Mesenchymal stem cell (in vitro differentiated cells and primary cell): ENCODE results near the gene UPK1A. TPM values are rescaled to one million over a fixed set of nuclear protein-coding genes. Genes with fewer than 3 reads are reported as not detected.

Experiments
- DNase-seq: peaks from one replicate; pipeline ENCODE4 v3.0.0-alpha.2; 2013
- H2AFZ ChIP-seq: one replicate; pipeline ENCODE4 v1.6.1; 2013; ENCODE audit warnings: low read depth, mild to moderate bottlenecking, control low read depth, inconsistent platforms, low read length, moderate library complexity
- H2AK5ac ChIP-seq: 2 replicates; pipeline ENCODE4 v1.6.1; 2013; ENCODE audit warnings: low read length, moderate library complexity, mild to moderate bottlenecking, inconsistent platforms; ENCODE audit not compliant: severe bottlenecking
- H2BK120ac ChIP-seq: one replicate; pipeline ENCODE4 v1.6.1; 2013; ENCODE audit warnings: low read depth, mild to moderate bottlenecking, inconsistent platforms, low read length, moderate library complexity
- H2BK12ac ChIP-seq, 2 experiments: one replicate each; pipeline ENCODE4 v1.6.1; 2013; ENCODE audit warnings: inconsistent platforms in 2 of 2, low read length in 2 of 2, mild to moderate bottlenecking in 2 of 2, moderate library complexity in 2 of 2, control low read depth in 1 of 2
- H2BK15ac ChIP-seq: one replicate; pipeline ENCODE4 v1.6.1; 2013; ENCODE audit warnings: mild to moderate bottlenecking, low read depth, inconsistent platforms; ENCODE audit not compliant: poor library complexity, severe bottlenecking
- H2BK5ac ChIP-seq: 2 replicates; pipeline ENCODE4 v1.6.1; 2013; ENCODE audit warnings: low read depth, mild to moderate bottlenecking, low read length, control low read depth, inconsistent platforms; ENCODE audit not compliant: poor library complexity, severe bottlenecking
- H3K14ac ChIP-seq, 2 experiments: one replicate each; pipeline ENCODE4 v1.6.1; 2013; ENCODE audit warnings: inconsistent platforms in 2 of 2, low read length in 2 of 2, control low read depth in 1 of 2, mild to moderate bottlenecking in 1 of 2, moderate library complexity in 1 of 2
- H3K18ac ChIP-seq, 2 experiments: one replicate each; pipeline ENCODE4 v1.6.1; 2013; ENCODE audit warnings: inconsistent platforms in 2 of 2, low read length in 2 of 2, control low read depth in 1 of 2, low read depth in 1 of 2, mild to moderate bottlenecking in 1 of 2
- H3K23ac ChIP-seq, 2 experiments: one replicate each; pipeline ENCODE4 v1.6.1; 2013; ENCODE audit warnings: inconsistent platforms in 2 of 2, low read length in 2 of 2, mild to moderate bottlenecking in 2 of 2, moderate library complexity in 2 of 2, control low read depth in 1 of 2
- H3K27ac ChIP-seq: 2 replicates; pipeline ENCODE4 v1.5.1; 2013; ENCODE audit warnings: mild to moderate bottlenecking, moderate library complexity, low read length, control low read depth, inconsistent platforms; ENCODE audit not compliant: poor library complexity, severe bottlenecking
- H3K27me3 ChIP-seq, 2 experiments: 2 replicates each; pipeline versions ENCODE4 v1.6.1 to v1.7.0; 2013; ENCODE audit warnings: low read length in 2 of 2, mild to moderate bottlenecking in 2 of 2, moderate library complexity in 2 of 2, control low read depth in 1 of 2, inconsistent platforms in 1 of 2; ENCODE audit not compliant: control insufficient read depth in 1 of 2, insufficient read depth in 1 of 2
- H3K36me3 ChIP-seq, 2 experiments: 2 replicates each; pipeline versions ENCODE4 v1.6.1 to v1.7.0; 2013; ENCODE audit warnings: low read length in 2 of 2, control low read depth in 1 of 2, inconsistent platforms in 1 of 2, low read depth in 1 of 2, mild to moderate bottlenecking in 1 of 2; ENCODE audit not compliant: insufficient read depth in 2 of 2, control insufficient read depth in 1 of 2
- H3K4ac ChIP-seq, 2 experiments: one replicate each; pipeline ENCODE4 v1.6.1; 2013; ENCODE audit warnings: inconsistent platforms in 2 of 2, low read length in 2 of 2, mild to moderate bottlenecking in 2 of 2, moderate library complexity in 2 of 2, control low read depth in 1 of 2, low read depth in 1 of 2
- H3K4me1 ChIP-seq: 2 replicates; pipeline ENCODE4 v1.6.1; 2013; ENCODE audit warnings: low read depth, low read length, control low read depth; ENCODE audit not compliant: control insufficient read depth, insufficient read depth
- H3K4me2 ChIP-seq: 2 replicates; pipeline ENCODE4 v1.6.1; 2013; ENCODE audit warnings: low read length, mild to moderate bottlenecking, inconsistent platforms; ENCODE audit not compliant: poor library complexity, severe bottlenecking
- H3K4me3 ChIP-seq, 2 experiments: 2 replicates each; pipeline versions ENCODE4 v1.5.1 to v1.7.0; 2013; ENCODE audit warnings: low read length in 2 of 2, mild to moderate bottlenecking in 2 of 2, control low read depth in 1 of 2, low read depth in 1 of 2; ENCODE audit not compliant: insufficient read depth in 1 of 2
- H3K79me1 ChIP-seq: replicated peaks from 2 replicates; pipeline ENCODE4 v1.6.1; 2013; ENCODE audit warnings: mild to moderate bottlenecking, control low read depth, low read length, inconsistent platforms; ENCODE audit not compliant: poor library complexity, severe bottlenecking
- H3K9ac ChIP-seq: 2 replicates; pipeline ENCODE4 v1.7.0; 2013; ENCODE audit warnings: mild to moderate bottlenecking, low read length, moderate library complexity
- H3K9me3 ChIP-seq: 2 replicates; pipeline ENCODE4 v1.7.0; 2013; ENCODE audit warnings: mild to moderate bottlenecking, low read length; ENCODE audit not compliant: control insufficient read depth
- H4K8ac ChIP-seq: one replicate; pipeline ENCODE4 v1.6.1; 2013; ENCODE audit warnings: inconsistent platforms, mild to moderate bottlenecking, low read length, moderate library complexity
- H4K91ac ChIP-seq: one replicate; pipeline ENCODE4 v1.6.1; 2013; ENCODE audit warnings: mild to moderate bottlenecking, low read length, inconsistent platforms
- WGBS: methylation state at CpG from one replicate; pipeline ENCODE4 v1.1.7; 2013; ENCODE audit warnings: mixed read lengths; 5-methylcytosine and 5-hydroxymethylcytosine counted together
- polyA plus RNA-seq, 2 experiments: library from polyadenylated mRNA; stranded (reverse); fragments of 200-250 nt; gene quantifications; one replicate each; pipeline ENCODE4 v1.2.3, GENCODE V29; 2013

UPK1A gene
- 0.03 TPM for polyA plus RNA-seq (2013, experiment 1 of 2)
- 0.05 TPM for polyA plus RNA-seq (2013, experiment 2 of 2)

GRCh38 chr19:35666251-35666913, at the start of gene UPK1A:
TSS of gene UPK1A (plus strand) at chr19:35666517. CDS start at chr19:35666813, 296 bp downstream.
- Histone ChIP-seq H2BK15ac (no peak within 1 kb of the TSS), H3K18ac (no peak within 1 kb of the TSS), H3K36me3 (peaks cover 13 to 16% of the 10 kb centered on the region in 2 experiments), H3K9me3 (no peaks in the 10 kb centered on the region), H3K79me1 (no peaks in the 10 kb centered on the region), H3K23ac (no peak within 1 kb of the TSS), H3K4me2 (no peak within 1 kb of the TSS), H4K91ac (no peak within 1 kb of the TSS), H3K9ac (no peak within 1 kb of the TSS), H2BK5ac (no peak within 1 kb of the TSS), H3K14ac (no peak within 1 kb of the TSS), H3K27ac (no peak within 1 kb of the TSS), H3K4ac (no peak within 1 kb of the TSS), H2BK120ac (no peak within 1 kb of the TSS), H3K4me1 (no peaks in the 10 kb centered on the region), H2AFZ (no peak within 1 kb of the TSS), H3K27me3 (peaks cover 7 to 10% of the 10 kb centered on the region in 2 experiments), H2BK12ac (no peak within 1 kb of the TSS), H2AK5ac (no peak within 1 kb of the TSS), H3K4me3 (no peak within 1 kb of the TSS), H4K8ac (no peak within 1 kb of the TSS)
- WGBS = 80% methylated on average over 14 of the region's 16 CpGs
- DNase-seq = no peak

- Histone ChIP-seq H3K4me2 (no peak overlapping the region), H3K23ac (no peak overlapping the region), H3K9me3 (no peaks in the 10 kb centered on the region), H2BK15ac (no peak overlapping the region), H3K4me1 (no peaks in the 10 kb centered on the region), H2AFZ (no peak overlapping the region), H3K9ac (no peak overlapping the region), H3K4me3 (no peak overlapping the region), H3K18ac (no peak overlapping the region), H3K79me1 (no peaks in the 10 kb centered on the region), H2AK5ac (no peak overlapping the region), H3K36me3 (peaks cover 14 to 39% of the 10 kb centered on the region in 2 experiments), H2BK120ac (no peak overlapping the region), H3K27ac (no peak overlapping the region), H3K27me3 (no peaks in the 10 kb centered on the region), H2BK12ac (no peak overlapping the region), H3K4ac (no peak overlapping the region), H4K8ac (no peak overlapping the region), H3K14ac (no peak overlapping the region), H4K91ac (no peak overlapping the region), H2BK5ac (no peak overlapping the region)
- DNase-seq = no peak
- WGBS = 81% methylated on average over 7 of the region's 7 CpGs
Measured at GRCh38 chr19:35618857-35619256, 47.5 kb upstream of the UPK1A start.

GRCh38 chr19:35619290-35619923, 46.9 kb upstream of the UPK1A start:
- Histone ChIP-seq H3K36me3 (peaks cover 14 to 39% of the 10 kb centered on the region in 2 experiments), H2BK5ac (no peak overlapping the region), H2AK5ac (no peak overlapping the region), H4K91ac (no peak overlapping the region), H3K4ac (no peak overlapping the region), H2AFZ (no peak overlapping the region), H3K4me2 (no peak overlapping the region), H3K18ac (no peak overlapping the region), H3K4me1 (no peaks in the 10 kb centered on the region), H3K27me3 (no peaks in the 10 kb centered on the region), H3K9ac (no peak overlapping the region), H3K14ac (no peak overlapping the region), H4K8ac (no peak overlapping the region), H3K27ac (no peak overlapping the region), H3K4me3 (no peak overlapping the region), H3K79me1 (no peaks in the 10 kb centered on the region), H2BK15ac (no peak overlapping the region), H3K9me3 (no peaks in the 10 kb centered on the region), H3K23ac (no peak overlapping the region), H2BK120ac (no peak overlapping the region), H2BK12ac (no peak overlapping the region)
- DNase-seq = no peak
- 97% methylated on average over 7 of the region's 12 CpGs for WGBS

GRCh38 chr19:35620001-35620400, 46.3 kb upstream of the UPK1A start:
- Histone ChIP-seq H3K79me1 (no peaks in the 10 kb centered on the region), H3K9me3 (no peaks in the 10 kb centered on the region), H3K14ac (no peak overlapping the region), H2AK5ac (no peak overlapping the region), H2BK12ac (no peak overlapping the region), H3K27me3 (no peaks in the 10 kb centered on the region), H2BK15ac (no peak overlapping the region), H3K27ac (no peak overlapping the region), H3K4ac (no peak overlapping the region), H3K36me3 (peaks cover 14 to 37% of the 10 kb centered on the region in 2 experiments), H3K4me1 (no peaks in the 10 kb centered on the region), H3K4me2 (no peak overlapping the region), H3K18ac (no peak overlapping the region), H4K91ac (peak overlapping the region; percentile 16), H3K9ac (no peak overlapping the region), H4K8ac (no peak overlapping the region), H3K4me3 (no peak overlapping the region), H2AFZ (no peak overlapping the region), H2BK120ac (no peak overlapping the region), H2BK5ac (no peak overlapping the region), H3K23ac (no peak overlapping the region)
- DNase-seq = no peak
- WGBS = 95% methylated on average over 17 of the region's 17 CpGs
